Measurements from ENCODE around the gene LRIT2.

- TF ChIP-seq CTCF (IDR thresholded peaks at IDR 0.05) (no peak), POLR2A (IDR thresholded peaks at IDR 0.05) (no peak)
Observed at GRCh38 chr10:84201682-84202081, 23.7 kb downstream of the LRIT2 start.

Measured in uterus (tissue), 2 donors.